Measurements from ENCODE around the gene ACTN3. TPM values are rescaled to one million over a fixed set of nuclear protein-coding genes. Genes with fewer than 3 reads are reported as not detected.

ACTN3 gene
- total and polyA plus RNA-seq, 9 donors, result 0.11 to 0.28 (median 0.23) TPM; not detected in 3

- Histone ChIP-seq H3K36me3 (no peaks in the 10 kb centered on the region), H3K27me3 (no peaks in the 10 kb centered on the region), H3K9me3 (no peaks in the 10 kb centered on the region), H3K27ac (no peak overlapping the region), H3K4me3 (no peak overlapping the region), H3K4me1 (ENCODE audit: insufficient read depth) (peaks cover 2% of the 10 kb centered on the region)
- no peak for DNase-seq
- WGBS, 3 donors, result 76 to 88% (median 84%) methylated on average over 1 of the region's 1 CpG
- no peak for TF ChIP-seq EP300 (IDR thresholded peaks at IDR 0.05)
- no peak for TF ChIP-seq CTCF (IDR thresholded peaks at IDR 0.05)
- TF ChIP-seq POLR2A (IDR thresholded peaks at IDR 0.05), result no peak
- intact Hi-C loops (cut with DNase I), result no loop called here
These were observed 65.8 kb downstream of the ACTN3 start for GRCh38 chr11:66612458-66612857.

Other genes starting within 250 kb of the ACTN3 start
- 10 to 100 TPM in 6 of 7 donors, 1 to 10 TPM in 1; 4.9 to 47.9 (median 19.9) TPM for gene CD248, start 229.9 kb upstream of the ACTN3 start, total RNA-seq
- gene CD248, start 229.9 kb upstream of the ACTN3 start, polyA plus RNA-seq, result 10 to 100 TPM in 1 of 2 donors, 1 to 10 TPM in 1; 6.3 to 17.2 TPM
- 1 to 10 TPM; 1.8 to 9.5 (median 6.3) TPM for gene RIN1, start 210.5 kb upstream of the ACTN3 start, total RNA-seq
- gene RIN1, start 210.5 kb upstream of the ACTN3 start, polyA plus RNA-seq, result 1 to 10 TPM in 1 of 2 donors, under 1 TPM in 1; 0.52 to 3.5 TPM
- gene BRMS1, start 201.8 kb upstream of the ACTN3 start, total RNA-seq, result 10 to 100 TPM; 19.9 to 32.2 (median 23.4) TPM
- gene BRMS1, start 201.8 kb upstream of the ACTN3 start, polyA plus RNA-seq, result 10 to 100 TPM; 17.5 to 31.0 TPM
- 10 to 100 TPM; 30.7 to 44.9 (median 37.8) TPM for gene B4GAT1, start 199.3 kb upstream of the ACTN3 start, total RNA-seq
- gene B4GAT1, start 199.3 kb upstream of the ACTN3 start, polyA plus RNA-seq, result 10 to 100 TPM; 53.2 to 54.2 TPM
- 1 to 10 TPM in 4 of 7 donors, under 1 TPM in 3; 0.48 to 3.1 (median 1.3) TPM for gene SLC29A2, start 175.1 kb upstream of the ACTN3 start, total RNA-seq
- gene SLC29A2, start 175.1 kb upstream of the ACTN3 start, polyA plus RNA-seq, result under 1 TPM; 0.70 to 0.71 TPM
- 1 to 10 TPM in 1 of 7 donors, under 1 TPM in 4, not detected in 2; 0.07 to 3.3 (median 0.36) TPM for gene NPAS4, start 125.9 kb upstream of the ACTN3 start, total RNA-seq
- gene NPAS4, start 125.9 kb upstream of the ACTN3 start, polyA plus RNA-seq, result under 1 TPM; 0.11 to 0.25 TPM
- gene MRPL11, start 108.1 kb upstream of the ACTN3 start, total RNA-seq, result 10 to 100 TPM; 30.9 to 53.5 (median 44.1) TPM
- 10 to 100 TPM; 38.9 to 41.4 TPM for gene MRPL11, start 108.1 kb upstream of the ACTN3 start, polyA plus RNA-seq
- 10 to 100 TPM; 13.9 to 29.6 (median 21.7) TPM for gene PELI3, start 80.0 kb upstream of the ACTN3 start, total RNA-seq
- 10 to 100 TPM in 1 of 2 donors, 1 to 10 TPM in 1; 7.6 to 18.5 TPM for gene PELI3, start 80.0 kb upstream of the ACTN3 start, polyA plus RNA-seq
- 10 to 100 TPM in 5 of 7 donors, 1 to 10 TPM in 2; 6.5 to 19.3 (median 13.1) TPM for gene DPP3, start 66.5 kb upstream of the ACTN3 start, total RNA-seq
- gene DPP3, start 66.5 kb upstream of the ACTN3 start, polyA plus RNA-seq, result 1 to 10 TPM; 8.2 TPM
- 10 to 100 TPM; 54.7 to 78.3 (median 69.1) TPM for gene BBS1, start 36.3 kb upstream of the ACTN3 start, total RNA-seq
- 10 to 100 TPM; 33.8 to 41.6 TPM for gene BBS1, start 36.3 kb upstream of the ACTN3 start, polyA plus RNA-seq
- gene ZDHHC24, start 855 bp upstream of the ACTN3 start, total RNA-seq, result 10 to 100 TPM in 2 of 7 donors, 1 to 10 TPM in 5; 5.1 to 14.5 (median 8.9) TPM
- 1 to 10 TPM; 6.3 to 9.1 TPM for gene ZDHHC24, start 855 bp upstream of the ACTN3 start, polyA plus RNA-seq
- 100 to 1,000 TPM in 5 of 7 donors, 10 to 100 TPM in 2; 52.6 to 188 (median 106) TPM for gene CTSF, start 21.7 kb downstream of the ACTN3 start, total RNA-seq
- 100 to 1,000 TPM; 177 to 222 TPM for gene CTSF, start 21.7 kb downstream of the ACTN3 start, polyA plus RNA-seq
- gene CCDC87, start 46.2 kb downstream of the ACTN3 start, total RNA-seq, result under 1 TPM; 0.33 to 0.60 (median 0.46) TPM
- under 1 TPM; 0.13 to 0.20 TPM for gene CCDC87, start 46.2 kb downstream of the ACTN3 start, polyA plus RNA-seq
- gene CCS, start 46.3 kb downstream of the ACTN3 start, total RNA-seq, result 10 to 100 TPM; 27.7 to 53.1 (median 49.1) TPM
- gene CCS, start 46.3 kb downstream of the ACTN3 start, polyA plus RNA-seq, result 10 to 100 TPM; 15.7 to 55.0 TPM
- gene RBM14, start 69.7 kb downstream of the ACTN3 start, total RNA-seq, result 10 to 100 TPM; 36.5 to 89.6 (median 71.9) TPM
- 10 to 100 TPM; 28.9 to 35.4 TPM for gene RBM14, start 69.7 kb downstream of the ACTN3 start, polyA plus RNA-seq
- gene RBM4, start 91.8 kb downstream of the ACTN3 start, total RNA-seq, result 100 to 1,000 TPM in 5 of 7 donors, 10 to 100 TPM in 2; 64.0 to 142 (median 121) TPM
- gene RBM4, start 91.8 kb downstream of the ACTN3 start, polyA plus RNA-seq, result 100 to 1,000 TPM; 117 to 177 TPM
- gene RBM4B, start 131.0 kb downstream of the ACTN3 start, total RNA-seq, result 10 to 100 TPM; 16.1 to 34.4 (median 27.6) TPM
- 10 to 100 TPM; 33.8 to 46.2 TPM for gene RBM4B, start 131.0 kb downstream of the ACTN3 start, polyA plus RNA-seq
- 10 to 100 TPM in 3 of 7 donors, 1 to 10 TPM in 4; 1.5 to 26.9 (median 8.8) TPM for gene SPTBN2, start 182.3 kb downstream of the ACTN3 start, total RNA-seq
- gene SPTBN2, start 182.3 kb downstream of the ACTN3 start, polyA plus RNA-seq, result 1 to 10 TPM; 1.4 to 1.9 TPM